ENCODE measurements around the gene MYD88. TPM values are rescaled to one million over a fixed set of nuclear protein-coding genes. Genes with fewer than 3 reads are reported as not detected.

Gene MYD88
- total and polyA plus RNA-seq, 3 donors from 2014 or later, result 18.7 to 30.1 (median 22.3) TPM

- no peak overlapping the region for H3K27ac ChIP-seq
- H3K27me3 ChIP-seq, result no peaks in the 10 kb centered on the region
- H3K36me3 ChIP-seq (ENCODE audit: low read depth, missing control alignments), result no peaks in the 10 kb centered on the region
- 89 to 90% methylated on average over 3 of the region's 3 CpGs for WGBS, 2 donors
- TF ChIP-seq, protein P1, sequence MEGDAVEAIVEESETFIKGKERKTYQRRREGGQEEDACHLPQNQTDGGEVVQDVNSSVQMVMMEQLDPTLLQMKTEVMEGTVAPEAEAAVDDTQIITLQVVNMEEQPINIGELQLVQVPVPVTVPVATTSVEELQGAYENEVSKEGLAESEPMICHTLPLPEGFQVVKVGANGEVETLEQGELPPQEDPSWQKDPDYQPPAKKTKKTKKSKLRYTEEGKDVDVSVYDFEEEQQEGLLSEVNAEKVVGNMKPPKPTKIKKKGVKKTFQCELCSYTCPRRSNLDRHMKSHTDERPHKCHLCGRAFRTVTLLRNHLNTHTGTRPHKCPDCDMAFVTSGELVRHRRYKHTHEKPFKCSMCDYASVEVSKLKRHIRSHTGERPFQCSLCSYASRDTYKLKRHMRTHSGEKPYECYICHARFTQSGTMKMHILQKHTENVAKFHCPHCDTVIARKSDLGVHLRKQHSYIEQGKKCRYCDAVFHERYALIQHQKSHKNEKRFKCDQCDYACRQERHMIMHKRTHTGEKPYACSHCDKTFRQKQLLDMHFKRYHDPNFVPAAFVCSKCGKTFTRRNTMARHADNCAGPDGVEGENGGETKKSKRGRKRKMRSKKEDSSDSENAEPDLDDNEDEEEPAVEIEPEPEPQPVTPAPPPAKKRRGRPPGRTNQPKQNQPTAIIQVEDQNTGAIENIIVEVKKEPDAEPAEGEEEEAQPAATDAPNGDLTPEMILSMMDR (IDR thresholded peaks at IDR 0.05), result no peak
- no peak for TF ChIP-seq POLR2A (IDR thresholded peaks at IDR 0.05)
- H3K4me1 ChIP-seq, result no peaks in the 10 kb centered on the region
- no peak for DNase-seq
- intact Hi-C loops (cut with DNase I; ENCODE audit: low total_unique reads), result no loop called here
- H3K4me3 ChIP-seq, result no peak overlapping the region
- H3K9me3 ChIP-seq, result no peaks in the 10 kb centered on the region
These were observed 13.3 kb downstream of the MYD88 start for GRCh38 chr3:38151667-38152265.

DNA sequence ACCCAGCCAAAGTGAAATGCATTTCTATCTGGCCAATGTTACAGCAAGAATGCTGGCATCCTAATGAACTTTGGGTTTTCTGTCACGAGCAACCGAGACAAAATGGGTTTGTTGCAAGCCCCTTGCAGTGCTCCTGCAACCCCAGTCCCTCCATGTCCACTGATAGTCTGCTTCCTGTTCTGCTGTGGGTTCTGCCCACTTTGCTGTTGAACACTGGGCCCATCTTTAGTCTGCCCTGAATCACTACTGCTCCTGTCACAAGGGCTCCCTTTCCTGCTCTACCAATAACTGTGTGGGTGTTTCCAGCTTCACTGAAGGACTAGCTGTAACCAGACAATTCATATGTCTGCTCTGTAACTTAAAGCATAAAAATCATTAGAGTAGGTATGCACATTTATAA is 14.1 kb downstream of the MYD88 start:
- no peak for TF ChIP-seq POLR2A (IDR thresholded peaks at IDR 0.05)
- TF ChIP-seq, protein P1 (IDR thresholded peaks at IDR 0.05), result no peak
- 87 to 95% methylated on average over 2 of the region's 2 CpGs for WGBS, 2 donors

GRCh38 chr3:38153221-38153620 is 14.8 kb downstream of the MYD88 start:
- Histone ChIP-seq H3K36me3 (ENCODE audit: low read depth, missing control alignments) (no peaks in the 10 kb centered on the region), H3K27ac (no peak overlapping the region), H3K4me1 (no peaks in the 10 kb centered on the region), H3K4me3 (no peak overlapping the region), H3K9me3 (no peaks in the 10 kb centered on the region), H3K27me3 (no peaks in the 10 kb centered on the region)
- TF ChIP-seq POLR2A (IDR thresholded peaks at IDR 0.05), result no peak
- TF ChIP-seq, protein P1 (IDR thresholded peaks at IDR 0.05), result no peak
- DNase-seq, result no peak
- WGBS, 2 donors, result 86 to 100% methylated on average over 1 to 2 of the region's 2 CpGs
- intact Hi-C loops (cut with DNase I; ENCODE audit: low total_unique reads), result no loop called here

More for the DNA sequence above, 14.1 kb downstream of the MYD88 start:
- H3K4me1 ChIP-seq, result no peaks in the 10 kb centered on the region
- no peak for DNase-seq
- H3K36me3 ChIP-seq (ENCODE audit: low read depth, missing control alignments), result no peaks in the 10 kb centered on the region
- H3K4me3 ChIP-seq, result no peak overlapping the region
- H3K27ac ChIP-seq, result no peak overlapping the region
- H3K9me3 ChIP-seq, result no peaks in the 10 kb centered on the region
- intact Hi-C loops (cut with DNase I; ENCODE audit: low total_unique reads), result no loop called here
- no peaks in the 10 kb centered on the region for H3K27me3 ChIP-seq

- DNase-seq, result no peak
- WGBS, 2 donors, result 82 to 90% methylated on average over 2 of the region's 2 CpGs
These were observed 15.6 kb downstream of the MYD88 start for GRCh38 chr3:38154033-38154494.

More at GRCh38 chr3:38154033-38154494, 15.6 kb downstream of the MYD88 start:
- Histone ChIP-seq H3K27me3 (no peaks in the 10 kb centered on the region), H3K27ac (no peak overlapping the region), H3K36me3 (ENCODE audit: low read depth, missing control alignments) (no peaks in the 10 kb centered on the region), H3K9me3 (no peaks in the 10 kb centered on the region), H3K4me1 (no peaks in the 10 kb centered on the region), H3K4me3 (no peak overlapping the region)
- intact Hi-C loops (cut with DNase I; ENCODE audit: low total_unique reads), result no loop called here
- no peak for TF ChIP-seq POLR2A (IDR thresholded peaks at IDR 0.05)
- TF ChIP-seq, protein P1 (IDR thresholded peaks at IDR 0.05), result no peak
